Stimulated activated CD4-positive, alpha-beta T cell treated with anti-CD3 and anti-CD28 coated beads, Interleukin-15, amount 100 ng/mL, for 24 hours (primary cell): ENCODE results near the gene PANX2.
"Not testable (repeated sequence)": the region's sequence is repeated elsewhere in the genome, so short reads cannot be mapped to it uniquely, and the experiment has no call there.

Source experiments
- DNase-seq: peaks from one replicate; pipeline ENCODE4 v3.0.0-alpha.2; 2020

PANX2 gene, protein sequence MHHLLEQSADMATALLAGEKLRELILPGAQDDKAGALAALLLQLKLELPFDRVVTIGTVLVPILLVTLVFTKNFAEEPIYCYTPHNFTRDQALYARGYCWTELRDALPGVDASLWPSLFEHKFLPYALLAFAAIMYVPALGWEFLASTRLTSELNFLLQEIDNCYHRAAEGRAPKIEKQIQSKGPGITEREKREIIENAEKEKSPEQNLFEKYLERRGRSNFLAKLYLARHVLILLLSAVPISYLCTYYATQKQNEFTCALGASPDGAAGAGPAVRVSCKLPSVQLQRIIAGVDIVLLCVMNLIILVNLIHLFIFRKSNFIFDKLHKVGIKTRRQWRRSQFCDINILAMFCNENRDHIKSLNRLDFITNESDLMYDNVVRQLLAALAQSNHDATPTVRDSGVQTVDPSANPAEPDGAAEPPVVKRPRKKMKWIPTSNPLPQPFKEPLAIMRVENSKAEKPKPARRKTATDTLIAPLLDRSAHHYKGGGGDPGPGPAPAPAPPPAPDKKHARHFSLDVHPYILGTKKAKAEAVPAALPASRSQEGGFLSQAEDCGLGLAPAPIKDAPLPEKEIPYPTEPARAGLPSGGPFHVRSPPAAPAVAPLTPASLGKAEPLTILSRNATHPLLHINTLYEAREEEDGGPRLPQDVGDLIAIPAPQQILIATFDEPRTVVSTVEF

GRCh38 chr22:50170453-50171318 lies at the start of gene PANX2:
TSS of gene PANX2 (plus strand) at chr22:50170731. CDS start at chr22:50170731, 0 bp downstream.
- no peak for DNase-seq

DNA sequence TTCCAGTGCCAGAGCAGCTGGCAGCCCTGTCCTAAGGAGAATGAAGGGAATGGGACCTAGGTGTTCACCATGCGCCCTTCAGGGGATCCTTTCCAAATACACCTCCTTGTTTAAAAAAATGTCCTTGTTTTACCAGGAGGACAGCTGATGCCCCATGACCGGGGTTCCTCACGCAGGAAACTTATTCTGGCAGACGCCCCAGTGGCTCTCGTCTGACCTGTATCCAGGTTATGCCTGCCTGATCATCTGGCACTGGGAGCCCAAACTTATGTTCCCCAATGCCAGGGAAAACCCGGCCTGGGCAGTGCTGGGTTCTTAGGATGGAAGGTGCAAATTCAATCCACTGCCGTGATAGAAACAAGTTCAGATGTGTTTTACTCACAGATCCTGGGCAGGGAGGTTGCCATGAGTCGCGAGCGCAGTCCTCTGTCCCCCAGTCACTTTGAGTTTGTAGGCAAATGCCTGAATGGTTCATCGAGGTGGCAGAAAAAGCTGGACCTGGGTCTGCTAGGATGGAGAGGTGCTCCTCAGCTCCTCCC lies 49.3 kb upstream of the PANX2 start:
- no peak for DNase-seq

DNA sequence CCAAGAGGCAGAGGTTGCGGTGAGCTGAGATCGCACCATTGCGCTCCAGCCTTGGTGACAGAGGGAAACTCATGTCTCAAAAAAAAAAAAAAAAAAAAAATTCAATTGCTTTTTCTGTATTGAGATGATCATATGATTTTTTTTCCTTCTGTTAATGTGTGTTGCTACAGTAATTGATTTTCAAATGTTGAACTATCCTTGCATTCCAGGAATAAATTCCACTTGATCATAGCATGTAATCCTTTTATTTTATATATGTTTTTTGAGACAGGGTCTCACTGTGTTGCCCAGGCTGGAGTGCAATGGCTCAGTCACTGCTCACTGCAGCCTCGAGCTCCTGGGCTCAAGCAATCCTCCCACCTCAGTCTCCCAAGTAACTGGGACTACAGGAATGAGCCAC lies 47.4 kb upstream of the PANX2 start:
- no peak for DNase-seq

DNA sequence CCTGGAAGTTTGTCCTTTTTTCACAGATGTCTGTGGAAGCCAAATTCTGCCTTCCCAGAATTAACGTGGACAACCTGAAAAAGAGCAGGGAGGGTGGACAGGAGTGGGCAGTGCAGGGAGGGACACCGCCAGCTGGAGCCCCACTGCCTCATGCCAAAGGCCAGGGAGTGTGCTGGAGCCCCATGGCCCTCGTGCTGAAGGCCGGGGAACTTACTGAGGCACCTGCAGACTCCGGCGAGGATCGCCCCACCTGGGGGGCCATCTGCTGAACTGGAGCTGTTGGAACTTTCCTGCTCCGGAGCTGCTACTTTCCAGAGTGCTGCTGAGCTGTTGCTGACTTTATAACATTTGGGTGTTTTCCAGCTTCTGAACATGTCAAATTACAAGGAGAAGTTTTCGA lies 45.5 kb upstream of the PANX2 start:
- no peak for DNase-seq

- DNase-seq: no peak
These were observed 41.3 kb upstream of the PANX2 start for GRCh38 chr22:50129121-50129736.

DNA sequence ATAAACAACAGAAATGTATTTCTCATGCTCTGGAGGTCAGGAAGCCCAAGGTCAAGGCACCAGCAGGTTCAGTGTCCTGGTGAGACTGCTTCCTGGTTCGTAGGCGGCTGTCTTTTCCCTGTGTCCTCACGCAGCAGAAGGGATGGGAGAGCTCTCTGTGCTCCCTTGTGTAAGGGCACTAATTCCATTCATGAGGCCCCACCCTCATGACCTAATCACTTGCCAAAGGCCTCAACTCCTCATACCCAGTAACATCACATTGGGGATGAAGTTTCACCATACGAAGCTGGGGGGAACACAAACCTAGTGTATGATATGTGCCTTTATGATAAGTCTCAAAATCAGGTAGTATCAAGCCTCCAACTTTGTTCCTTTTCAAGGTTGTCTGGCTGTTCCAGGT lies 38.6 kb upstream of the PANX2 start:
- no peak for DNase-seq

GRCh38 chr22:50134481-50134880 lies 36.0 kb upstream of the PANX2 start:
- no peak for DNase-seq

GRCh38 chr22:50136581-50137015 lies 33.9 kb upstream of the PANX2 start:
- DNase-seq: no peak

- not testable (repeated sequence) for DNase-seq
These were observed 33.3 kb upstream of the PANX2 start for GRCh38 chr22:50137277-50137676.

GRCh38 chr22:50138041-50138440 lies 32.5 kb upstream of the PANX2 start:
- no peak for DNase-seq

DNA sequence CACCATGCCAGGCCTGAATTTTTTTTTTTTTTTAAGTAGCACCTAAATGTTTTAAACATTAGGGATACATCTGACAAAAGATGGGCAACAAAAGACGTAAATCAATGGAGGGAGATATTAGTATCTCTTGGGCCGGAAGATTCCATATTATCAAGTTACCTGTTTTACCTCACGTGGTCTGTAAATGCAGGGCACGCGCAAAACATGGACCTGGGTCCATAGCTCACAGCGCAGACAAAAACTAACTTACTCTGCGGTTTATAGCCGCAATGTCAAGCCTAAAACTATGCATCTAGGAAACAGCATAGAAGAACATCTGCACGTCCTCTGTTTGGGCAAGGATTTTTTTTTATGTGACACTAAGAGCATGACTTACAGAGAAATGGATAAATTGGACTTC lies 31.5 kb upstream of the PANX2 start:
- no peak for DNase-seq

DNA sequence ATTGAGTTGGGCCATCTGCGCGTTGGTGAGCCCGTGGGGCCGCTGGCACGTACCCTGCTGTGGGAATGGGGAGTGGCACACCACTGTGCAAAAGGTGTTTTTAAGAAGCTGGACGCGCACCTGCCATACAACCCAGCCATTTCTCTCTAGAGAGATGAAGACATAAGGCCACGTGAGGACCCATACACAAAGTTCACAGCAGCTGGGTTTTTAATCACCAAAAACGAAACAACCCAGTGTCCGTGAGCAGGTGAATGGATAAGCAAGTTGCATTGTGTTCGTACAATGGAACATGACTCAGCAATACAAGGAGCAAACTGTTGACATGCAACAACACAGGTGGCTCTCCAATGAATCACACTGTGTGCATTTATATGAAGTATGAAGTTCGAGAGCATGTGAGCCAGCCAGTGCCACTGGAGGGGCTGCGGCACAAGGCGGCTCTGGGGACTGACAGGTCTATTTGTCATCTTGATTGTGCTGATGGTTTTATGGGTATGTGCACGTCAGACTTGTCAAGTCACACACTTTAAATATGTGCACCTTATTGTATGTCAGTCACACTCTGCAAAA lies 30.6 kb upstream of the PANX2 start:
- DNase-seq: no peak

- no peak for DNase-seq
These were observed 29.9 kb upstream of the PANX2 start for GRCh38 chr22:50140615-50141014.

DNA sequence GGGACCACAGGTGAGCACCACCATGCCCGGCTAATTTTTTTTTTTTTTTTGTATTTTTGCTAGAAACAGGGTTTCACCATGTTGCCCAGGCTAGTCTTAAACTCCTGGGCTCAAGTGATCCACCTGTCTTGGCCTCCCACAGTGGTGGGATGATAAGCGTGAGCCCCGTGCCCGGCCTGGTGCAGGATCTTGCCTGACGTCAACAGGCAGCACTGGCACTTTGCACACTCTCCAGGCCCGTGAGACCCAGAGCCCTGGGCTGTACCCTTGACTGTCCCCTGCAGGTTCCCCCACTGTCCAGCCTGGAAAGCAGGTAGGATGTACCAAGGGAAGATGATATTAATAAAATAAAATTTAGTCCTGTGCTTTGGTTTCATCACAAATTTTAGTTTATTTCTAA lies 29.1 kb upstream of the PANX2 start:
- DNase-seq: no peak

- no peak for DNase-seq
These were observed 28.6 kb upstream of the PANX2 start for GRCh38 chr22:50141891-50142363.

DNA sequence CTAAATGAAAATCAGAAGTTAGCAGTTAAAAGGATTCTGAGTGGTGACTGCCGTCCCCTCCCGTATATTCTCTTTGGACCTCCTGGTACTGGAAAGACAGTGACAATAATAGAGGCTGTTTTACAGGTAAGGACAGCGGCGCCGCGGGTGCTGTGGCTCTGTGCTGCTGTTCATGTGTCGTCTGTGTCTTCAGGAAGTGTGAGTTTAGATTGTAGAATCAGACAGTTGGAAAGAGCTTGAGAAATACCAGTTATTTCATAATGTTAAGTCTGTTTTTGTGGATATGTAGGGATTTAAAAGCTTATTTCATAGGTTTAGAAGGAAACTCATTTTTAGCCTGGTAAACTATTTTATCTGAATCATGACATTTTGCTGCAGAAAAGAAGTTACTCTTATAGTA lies 27.4 kb upstream of the PANX2 start:
- DNase-seq: no peak

DNA sequence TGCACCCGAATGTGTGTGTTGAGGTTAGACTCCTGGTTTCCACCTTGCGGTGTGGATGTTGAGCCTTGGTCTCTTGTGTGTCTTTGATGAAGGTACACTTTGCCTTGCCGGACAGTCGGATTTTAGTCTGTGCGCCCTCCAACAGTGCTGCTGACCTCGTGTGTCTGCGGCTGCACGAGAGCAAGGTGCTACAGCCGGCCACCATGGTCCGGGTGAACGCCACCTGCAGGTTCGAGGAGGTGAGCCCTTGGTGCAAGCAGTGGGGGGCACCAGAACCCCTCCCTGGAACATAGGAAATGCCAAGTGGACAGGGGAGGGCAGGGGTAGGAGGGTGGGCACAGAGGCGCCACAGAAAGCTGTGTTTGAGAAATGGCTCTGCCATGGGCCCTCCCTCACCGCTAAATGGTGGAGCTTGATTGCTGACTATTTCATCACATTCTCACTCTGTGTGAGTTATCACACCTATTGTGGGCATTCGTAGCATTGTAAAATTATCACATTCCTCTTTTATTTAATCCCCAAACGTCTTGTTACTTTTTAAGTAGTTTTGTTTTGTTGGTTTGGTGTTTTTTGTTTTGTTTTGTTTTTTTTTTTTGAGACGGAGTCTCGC lies 26.4 kb upstream of the PANX2 start:
- no peak for DNase-seq

- no peak for DNase-seq
These were observed 24.7 kb upstream of the PANX2 start for GRCh38 chr22:50145721-50146438.

- no peak for DNase-seq
These were observed 23.9 kb upstream of the PANX2 start for GRCh38 chr22:50146439-50147238.
